ENCODE data around the gene RTN4RL1.

- TF ChIP-seq CTCF (conservative IDR thresholded peaks at IDR 0.05; ENCODE audit: low read depth, low read length) (no peak), USF2 (IDR thresholded peaks at IDR 0.05; ENCODE audit: low read depth, low read length) (no peak), CEBPB (IDR thresholded peaks at IDR 0.05; ENCODE audit: low read depth, low read length) (no peak), RCOR1 (IDR thresholded peaks at IDR 0.05; ENCODE audit: insufficient replicate concordance, low read length) (no peak), CHD1 (IDR thresholded peaks at IDR 0.05; ENCODE audit: low read depth, low read length) (no peak), POLR2A (IDR thresholded peaks at IDR 0.05; ENCODE audit: low read depth, low read length) (peak; percentile 96), BHLHE40 (IDR thresholded peaks at IDR 0.05; ENCODE audit: low read depth, low read length) (peak; percentile 79; the same call in 1 of the 2 replicates), RFX5 (IDR thresholded peaks at IDR 0.05; ENCODE audit: low read depth, low read length) (no peak), SMC3 (IDR thresholded peaks at IDR 0.05; ENCODE audit: low read depth, low read length) (no peak), MAFK (IDR thresholded peaks at IDR 0.05; ENCODE audit: low read depth, low read length) (no peak), FOS (IDR thresholded peaks at IDR 0.05; ENCODE audit: low read depth, low read length) (no peak), ELK1 (IDR thresholded peaks at IDR 0.05; ENCODE audit: borderline replicate concordance, low read depth, low read length) (no peak)
Measured at GRCh38 chr17:2051061-2051932, 26.2 kb upstream of the RTN4RL1 start.
